ENCODE data around the gene ASPRV1.

The ASPRV1 gene

DNA sequence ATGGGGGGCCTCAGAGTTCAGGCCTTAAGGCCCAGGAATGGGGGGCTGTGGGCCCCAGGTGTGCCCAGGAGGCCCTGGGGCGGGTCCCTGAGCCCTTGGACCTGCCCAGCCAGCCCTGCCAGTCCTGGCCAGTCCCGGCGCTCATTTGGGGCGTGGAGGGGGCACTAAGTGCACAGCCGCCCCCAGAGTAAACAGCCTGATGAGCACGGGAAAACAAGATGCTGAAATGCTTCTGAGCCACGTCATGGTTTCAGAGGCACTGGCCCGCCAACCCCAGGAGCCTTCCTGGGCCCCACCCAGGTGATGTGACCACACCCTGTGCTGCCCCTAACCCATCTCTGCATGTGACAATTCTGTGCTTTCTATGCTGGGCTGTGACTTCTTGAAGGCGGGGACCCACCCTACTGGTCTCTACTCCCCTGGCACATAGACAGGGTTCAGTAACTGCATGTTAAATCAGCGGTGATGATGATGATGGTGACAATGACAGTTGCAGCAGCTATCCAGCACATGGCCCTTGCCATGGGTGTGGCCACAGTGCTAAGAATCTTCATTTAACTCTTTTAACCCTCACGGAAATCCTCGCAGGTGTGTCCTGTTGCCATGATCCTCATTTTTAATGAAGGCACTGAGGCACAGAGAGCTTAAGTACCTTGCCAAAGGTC is 28.1 kb upstream of the ASPRV1 start:
- DNase-seq = peak in 1 of 10 donors; percentile 59
- intact Hi-C loops (cut with DNase I) = no loop called here

DNA sequence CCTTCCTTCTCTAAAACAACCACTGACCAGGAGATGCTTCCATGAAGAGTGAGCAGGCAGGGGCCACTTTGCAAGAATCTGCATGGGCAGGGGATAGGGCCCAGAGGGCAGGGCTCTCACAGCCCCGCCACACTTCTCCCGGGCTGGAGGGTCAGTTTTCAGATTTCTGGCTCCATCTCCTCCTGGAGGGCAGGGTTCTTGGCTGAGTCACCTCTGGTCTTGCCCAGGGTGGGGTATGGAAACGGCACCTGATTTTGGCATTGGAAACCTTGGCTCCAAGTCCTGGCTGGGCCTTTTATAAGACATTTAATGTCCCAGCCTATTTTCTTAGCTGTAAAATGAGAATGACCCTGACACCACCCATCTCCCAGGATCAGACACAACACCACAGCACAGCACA is 27.6 kb upstream of the ASPRV1 start:
- intact Hi-C loops (cut with DNase I) = no loop called here
- peak in 1 of 10 donors; percentile 18 for DNase-seq

DNA sequence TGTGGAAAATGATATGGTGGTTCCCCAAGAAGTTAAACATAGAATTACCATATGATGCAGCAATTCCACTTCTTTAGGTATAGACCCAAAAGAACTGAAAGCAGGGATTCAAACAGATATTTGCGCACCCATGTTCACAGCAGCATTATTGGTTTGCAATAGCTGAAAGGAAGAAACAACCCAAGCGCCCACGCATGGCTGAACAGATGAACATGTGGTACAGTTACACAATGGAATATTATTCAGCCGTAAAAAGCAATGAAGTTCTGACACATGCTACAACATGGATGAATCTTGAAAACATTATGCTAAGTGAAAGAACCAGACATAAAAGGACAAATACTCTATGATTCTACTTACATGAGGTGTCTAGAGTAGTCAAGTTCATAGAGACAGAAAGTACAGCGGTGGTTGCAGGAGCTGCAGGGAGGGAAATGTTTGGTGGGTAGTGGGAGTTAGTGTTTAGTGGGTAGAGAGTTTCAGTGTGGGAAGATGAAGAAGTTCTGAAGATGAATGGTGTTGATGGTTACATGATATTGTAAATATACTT is 26.7 kb upstream of the ASPRV1 start:
- no peak for DNase-seq
- intact Hi-C loops (cut with DNase I) = no loop called here

DNA sequence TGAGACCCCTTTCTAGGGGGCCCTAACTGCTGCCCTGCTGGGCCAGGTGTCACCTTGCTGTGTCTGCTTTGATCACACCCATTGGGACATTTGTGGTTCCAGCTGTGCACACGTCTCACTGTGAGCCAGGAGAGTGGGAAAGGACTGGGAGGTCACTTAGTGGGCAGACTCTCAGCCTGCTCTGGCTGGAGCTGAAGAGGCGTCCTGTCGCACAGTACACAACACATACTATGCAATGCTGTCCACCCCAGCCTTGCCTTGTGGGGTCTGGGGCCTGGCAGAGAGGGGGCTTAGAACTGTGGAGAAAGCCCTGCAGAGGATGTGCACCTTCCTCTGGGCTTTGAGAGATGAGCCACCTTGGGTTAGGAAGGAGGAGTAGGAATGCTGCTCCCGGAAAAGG is 25.3 kb upstream of the ASPRV1 start:
- DNase-seq = peak in 1 of 10 donors; percentile 57
- intact Hi-C loops (cut with DNase I) = no loop called here

DNA sequence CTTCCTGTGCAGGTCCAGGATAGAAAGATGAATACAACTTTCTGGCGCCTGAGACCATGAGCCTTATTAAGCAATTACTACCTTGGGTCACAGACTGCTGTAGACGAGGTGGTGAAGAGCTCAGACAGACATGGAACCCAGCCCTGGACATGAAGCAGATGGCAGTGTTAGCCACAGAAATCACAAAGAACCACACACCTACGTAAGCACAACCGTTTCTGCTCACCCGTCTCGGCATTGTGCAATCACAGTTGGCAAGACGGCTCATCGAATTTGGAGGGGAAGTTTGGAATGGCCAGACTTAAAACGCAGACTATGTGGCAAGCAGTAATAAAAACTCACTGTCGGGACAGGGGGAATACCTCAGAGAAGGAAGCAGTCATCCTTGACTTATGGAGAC is 24.3 kb upstream of the ASPRV1 start:
- DNase-seq = peak in 3 of 10 donors; percentile 24 to 66 (median 34)

DNA sequence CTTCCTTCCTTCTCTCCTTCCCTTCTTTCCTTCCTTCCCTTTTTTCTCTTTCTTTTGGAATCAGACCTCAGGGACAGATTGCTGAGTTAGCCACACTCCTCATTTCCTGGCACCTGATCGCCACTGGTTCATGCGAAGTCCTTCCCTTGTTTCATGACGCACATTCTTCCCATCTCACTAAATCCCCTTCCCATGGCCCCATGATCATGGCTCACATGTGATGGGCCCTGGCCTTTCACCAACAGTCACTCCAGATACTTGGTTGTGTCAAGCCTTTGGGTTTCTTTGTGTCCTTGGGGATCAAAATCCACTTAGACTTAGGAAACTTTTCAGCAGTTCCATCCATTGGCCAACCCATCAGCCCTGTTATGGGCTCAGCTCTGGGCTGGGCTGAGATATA is 23.8 kb upstream of the ASPRV1 start:
- intact Hi-C loops (cut with DNase I) = no loop called here
- DNase-seq = peak in 1 of 10 donors; percentile 5

More for the DNA sequence above, 24.3 kb upstream of the ASPRV1 start:
- intact Hi-C loops (cut with DNase I) = no loop called here

DNA sequence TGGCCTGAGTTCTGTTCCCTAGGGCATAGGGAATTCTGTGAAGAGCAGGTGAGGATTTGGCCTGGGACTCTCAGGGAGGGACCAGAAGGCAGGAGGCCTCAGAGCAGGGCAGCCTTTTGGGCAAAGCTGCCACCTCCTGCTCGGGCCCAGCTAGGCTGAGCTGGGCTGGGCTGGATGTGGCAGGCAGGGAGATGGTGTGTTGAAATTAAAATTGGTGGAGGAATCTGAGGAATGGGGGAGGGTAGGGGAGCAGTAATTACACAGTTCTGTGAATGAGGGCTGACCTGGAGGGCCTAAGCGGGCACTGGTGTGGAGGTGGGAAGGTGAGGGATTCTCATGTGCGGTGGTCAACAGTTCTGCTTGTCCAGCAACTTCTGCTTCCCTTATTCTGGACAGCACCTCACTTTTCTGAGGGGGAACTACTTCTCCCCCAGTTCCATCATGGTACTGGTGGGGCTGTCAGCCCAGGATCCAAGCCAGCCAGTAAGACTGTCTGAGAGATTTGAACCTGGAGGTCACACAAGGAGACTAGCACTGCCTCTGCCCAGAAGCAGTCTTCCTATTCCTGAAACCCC is 22.0 kb upstream of the ASPRV1 start:
- intact Hi-C loops (cut with DNase I) = no loop called here
- peak in 2 of 10 donors; percentile 5 to 55 for DNase-seq

DNA sequence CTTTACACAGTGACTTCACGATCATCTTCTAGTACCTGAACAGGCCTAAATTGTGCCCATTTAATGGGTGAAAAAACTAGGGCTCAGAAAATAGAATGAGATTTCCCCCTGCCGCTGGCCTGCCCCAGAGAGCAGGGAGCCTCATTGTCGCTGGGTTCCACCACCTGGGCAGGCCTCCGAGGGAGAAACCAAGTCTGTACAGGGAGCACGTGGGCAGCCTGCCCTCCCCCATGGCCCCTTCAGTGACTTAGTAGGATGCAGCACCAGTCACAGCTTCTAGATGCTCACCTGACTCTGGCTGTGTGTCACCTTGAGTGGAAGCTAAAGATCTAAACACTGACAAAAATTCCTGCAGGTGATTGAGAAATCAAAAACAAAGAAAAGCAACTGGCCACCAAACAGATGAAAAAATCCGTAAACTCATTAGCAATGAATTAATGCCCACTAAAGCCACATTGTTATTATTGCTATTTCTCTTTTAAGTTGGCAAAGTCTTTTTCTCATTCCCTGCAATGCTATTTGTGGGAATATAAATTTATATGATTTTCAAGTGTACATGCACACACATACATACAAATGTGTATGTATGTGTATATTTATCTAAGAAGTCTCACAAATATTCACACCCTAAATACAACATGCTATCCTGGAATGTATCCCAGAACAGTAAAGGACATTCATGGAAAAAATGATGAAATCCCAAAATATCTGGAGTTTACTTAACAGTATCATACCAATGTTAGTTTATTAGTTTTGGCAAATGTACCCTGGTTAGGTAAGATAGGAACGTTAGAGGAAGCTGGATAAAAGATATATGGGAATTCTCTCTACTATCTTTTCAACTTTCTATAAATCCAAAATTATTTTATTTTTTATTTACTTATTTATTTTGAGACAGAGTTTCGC is 18.7 kb upstream of the ASPRV1 start:
- intact Hi-C loops (cut with DNase I) = no loop called here
- peak in 3 of 10 donors; percentile 3 to 59 (median 30) for DNase-seq

DNA sequence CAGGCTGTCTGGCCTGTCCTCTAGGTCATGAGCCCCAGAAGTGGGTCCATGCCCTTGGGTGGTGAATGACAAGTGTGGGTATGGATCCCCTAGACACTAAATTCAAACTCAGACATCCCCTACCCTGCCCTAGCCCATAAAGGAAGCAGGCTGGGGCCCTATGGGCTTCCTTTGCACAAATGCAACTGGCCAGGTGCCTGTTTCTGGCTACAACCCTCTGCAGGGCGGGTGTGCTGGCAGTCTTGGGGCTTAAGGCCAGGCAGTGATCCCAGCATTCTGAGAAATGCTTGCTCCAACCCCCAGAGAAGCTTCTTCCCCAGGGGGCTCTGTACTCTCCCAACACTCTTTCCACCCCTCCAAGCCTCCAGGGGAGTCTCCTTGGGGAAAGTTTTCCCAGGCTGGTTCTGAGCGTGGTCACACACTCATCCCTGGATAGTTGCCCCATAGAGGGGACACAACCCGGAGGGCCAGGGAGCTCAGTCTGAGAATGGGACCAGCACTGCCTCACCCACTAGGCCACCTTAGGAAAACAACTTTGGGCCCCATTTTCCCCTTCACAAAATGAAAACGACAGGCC is 16.6 kb upstream of the ASPRV1 start:
- intact Hi-C loops (cut with DNase I) = no loop called here

DNA sequence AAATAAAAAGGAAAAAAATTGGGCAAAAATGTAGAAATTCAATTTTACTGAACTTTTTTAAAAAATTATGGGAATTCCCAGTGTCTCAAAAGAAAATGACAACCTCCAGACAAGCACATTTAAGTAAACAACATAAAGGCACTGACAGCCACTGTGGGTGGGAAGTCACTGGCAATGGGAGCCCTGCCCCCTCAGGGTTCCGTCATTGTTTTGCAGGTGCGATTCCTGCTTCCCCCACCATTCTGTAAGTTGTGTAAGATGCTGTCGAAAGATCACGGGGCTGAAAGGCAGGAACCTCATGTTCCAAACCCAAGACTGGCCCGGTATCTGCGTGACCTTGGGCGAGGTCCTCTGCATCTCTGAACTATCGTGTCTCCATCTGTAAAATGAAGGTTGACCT is 15.8 kb upstream of the ASPRV1 start:
- intact Hi-C loops (cut with DNase I) = no loop called here
- peak in 2 of 10 donors; percentile 38 to 75 for DNase-seq

More for the DNA sequence above, 16.6 kb upstream of the ASPRV1 start:
- DNase-seq = peak in 3 of 10 donors; percentile 12 to 45 (median 28)

DNA sequence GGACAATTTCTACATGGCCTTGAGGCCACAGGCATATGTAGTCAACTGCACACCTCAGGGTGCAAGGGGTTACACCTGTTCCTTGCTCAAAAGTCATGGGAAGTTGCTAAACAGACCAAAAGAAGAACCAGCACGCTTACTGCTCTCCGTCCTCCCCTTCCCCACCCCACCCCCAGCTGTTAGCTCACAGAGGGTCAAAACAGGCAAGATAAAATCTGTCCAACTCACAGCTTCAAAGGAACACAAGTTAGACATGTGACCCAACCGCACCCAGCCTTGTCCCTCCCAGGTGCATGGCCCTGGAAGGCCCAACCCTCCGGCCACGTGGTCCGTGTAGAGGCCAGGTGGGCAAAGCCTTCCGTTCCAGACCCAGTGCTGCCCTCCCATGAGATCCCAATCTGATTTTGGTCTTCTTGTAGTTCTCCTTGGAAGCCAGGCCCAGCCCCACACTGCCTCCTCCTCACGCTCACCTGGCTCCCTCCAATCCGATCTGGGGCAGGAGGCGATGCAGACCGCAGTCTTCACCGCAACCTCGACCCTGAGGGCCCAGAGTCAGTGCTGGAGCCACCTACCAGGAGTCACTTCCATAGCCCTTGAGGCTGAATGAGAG is 14.5 kb upstream of the ASPRV1 start:
- intact Hi-C loops (cut with DNase I) = no loop called here
- peak in 2 of 10 donors; percentile 45 to 66 for DNase-seq

DNA sequence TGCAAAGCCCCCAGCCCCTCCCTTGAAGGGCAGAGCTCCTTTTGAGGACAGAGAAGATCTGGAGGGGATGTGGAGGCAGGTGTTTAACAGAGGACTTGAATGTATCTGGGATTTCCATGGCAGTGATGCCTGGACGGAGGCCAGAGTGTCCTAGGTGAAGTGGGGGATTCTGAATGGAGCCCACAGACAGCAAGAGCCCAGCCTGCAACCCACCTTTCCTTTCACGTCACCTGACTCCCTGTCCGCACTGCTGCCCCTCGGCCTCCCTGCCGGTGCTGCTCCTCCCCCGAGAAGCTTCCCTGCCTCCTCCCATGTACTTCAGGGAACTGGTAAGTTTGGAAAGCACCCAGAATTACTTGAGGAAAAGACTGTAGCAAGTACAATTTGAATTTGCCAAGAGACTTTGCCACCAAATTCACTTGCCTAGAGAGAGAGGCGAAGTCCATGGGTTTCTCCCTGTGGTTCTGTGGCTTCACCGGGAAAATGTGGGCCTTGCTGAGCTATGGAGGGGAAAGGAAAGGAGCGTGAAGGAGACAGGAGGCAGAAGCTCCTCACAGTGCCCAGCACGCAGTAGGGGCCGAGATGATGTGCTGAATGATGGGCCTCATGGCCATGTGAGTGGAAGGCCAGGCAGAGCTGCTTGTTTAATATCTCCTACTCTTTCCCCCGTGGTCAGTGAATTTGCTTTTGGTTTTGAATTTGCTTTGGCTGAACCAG is 13.9 kb upstream of the ASPRV1 start:
- intact Hi-C loops (cut with DNase I) = no loop called here
- peak in 2 of 10 donors; percentile 39 to 60 for DNase-seq

DNA sequence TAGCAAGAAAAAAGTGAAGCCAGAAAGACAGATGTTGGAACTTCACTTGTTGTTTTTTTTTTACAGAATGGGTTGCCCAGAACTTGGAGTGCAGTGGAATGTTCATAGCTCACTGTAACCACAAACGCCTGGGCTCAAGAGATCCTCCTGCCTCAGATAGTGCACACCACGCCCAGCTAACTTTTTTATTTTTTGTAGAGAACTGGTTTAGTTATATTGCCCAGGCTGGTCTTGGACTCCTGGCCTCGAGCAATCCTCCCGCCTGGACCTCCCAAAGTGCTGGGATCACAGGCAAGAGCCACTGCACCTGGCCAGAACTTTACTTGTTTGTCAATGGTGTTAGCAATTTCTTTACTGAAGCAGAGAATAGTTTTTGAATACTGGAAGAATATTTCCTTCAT is 11.9 kb upstream of the ASPRV1 start:
- DNase-seq = peak in 1 of 10 donors; percentile 65
- intact Hi-C loops (cut with DNase I) = no loop called here

DNA sequence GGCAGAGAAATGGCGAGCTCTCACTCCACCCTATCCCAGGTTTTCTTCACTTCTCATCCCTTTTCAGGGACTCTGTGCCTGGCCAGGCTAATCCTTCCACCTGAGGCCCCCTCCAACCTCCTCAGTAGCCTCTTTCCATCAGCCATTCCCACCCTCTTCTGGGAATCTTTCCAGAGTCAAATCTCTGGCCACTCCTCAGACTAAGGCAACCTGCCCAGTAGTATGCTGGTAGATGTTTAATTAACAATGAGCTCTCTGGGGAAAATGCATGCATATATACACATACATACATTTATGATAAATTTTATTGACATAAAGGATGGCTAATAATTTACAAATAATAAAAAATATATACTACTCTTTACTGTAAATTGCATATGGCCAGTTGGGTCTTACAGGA is 11.4 kb upstream of the ASPRV1 start:
- intact Hi-C loops (cut with DNase I) = no loop called here

DNA sequence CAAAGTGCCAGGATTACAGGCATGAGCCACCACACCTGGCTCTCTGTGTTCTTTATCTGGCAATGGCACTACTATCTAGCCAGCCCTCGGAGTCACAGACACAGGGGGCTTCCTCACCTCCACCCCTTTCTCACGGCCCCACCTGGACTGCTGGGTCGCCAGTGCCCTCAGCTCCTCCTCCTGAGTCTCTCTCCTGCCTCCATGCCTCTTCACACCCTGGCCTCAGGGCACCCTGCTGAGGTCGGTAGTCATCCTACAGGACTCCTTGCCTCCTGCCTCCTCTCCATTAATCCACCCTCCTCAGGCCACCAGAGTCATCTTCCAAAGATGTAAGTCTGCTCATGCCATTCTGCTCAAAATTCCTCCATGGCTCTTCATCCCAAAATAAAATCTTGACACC is 8.6 kb upstream of the ASPRV1 start:
- intact Hi-C loops (cut with DNase I) = no loop called here
- DNase-seq = peak in 2 of 10 donors; percentile 34 to 41

More for the DNA sequence above, 11.4 kb upstream of the ASPRV1 start:
- DNase-seq = no peak

DNA sequence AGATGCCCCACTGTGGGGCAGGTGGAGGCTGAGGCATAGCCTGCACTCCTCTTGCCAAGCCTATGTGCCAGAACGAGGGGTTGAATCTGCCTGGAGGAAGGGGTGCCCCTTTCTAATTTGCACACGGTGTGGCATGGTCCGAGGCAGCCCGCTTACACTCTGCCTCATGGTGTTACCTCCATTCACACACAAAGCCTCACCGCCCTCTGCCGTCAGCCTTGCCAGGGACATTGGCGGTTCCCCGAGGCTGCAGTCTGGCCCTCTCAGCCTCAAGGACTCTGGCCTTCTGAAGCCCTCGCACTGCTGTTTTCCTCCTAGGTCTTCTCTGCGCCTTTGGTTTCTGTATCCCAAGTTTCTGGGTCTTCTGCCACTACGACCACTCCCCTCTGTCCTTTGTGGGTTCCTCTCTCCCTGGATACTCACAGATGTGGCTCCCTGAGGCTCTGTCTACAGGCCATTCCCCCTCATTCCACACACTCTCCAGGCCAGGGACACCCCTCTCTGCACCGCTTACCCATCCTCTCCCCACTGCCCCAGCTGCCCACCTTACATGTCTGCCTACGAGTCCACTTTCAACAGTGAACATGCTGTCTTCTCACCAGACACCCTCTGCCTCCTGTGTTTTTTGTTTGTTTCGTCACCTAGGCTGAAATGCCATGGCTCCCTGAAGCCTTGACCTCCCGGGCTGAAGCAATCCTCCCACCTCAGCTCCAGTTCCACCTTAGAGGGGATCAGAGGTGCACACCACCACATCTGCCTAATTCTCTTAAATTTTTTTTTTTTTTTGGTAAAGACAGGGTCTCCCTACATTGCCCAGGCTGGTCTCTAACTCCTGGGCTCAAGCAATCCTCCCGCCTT is 7.9 kb upstream of the ASPRV1 start:
- intact Hi-C loops (cut with DNase I) = no loop called here
- DNase-seq = peak in 2 of 10 donors; percentile 37 to 75

DNA sequence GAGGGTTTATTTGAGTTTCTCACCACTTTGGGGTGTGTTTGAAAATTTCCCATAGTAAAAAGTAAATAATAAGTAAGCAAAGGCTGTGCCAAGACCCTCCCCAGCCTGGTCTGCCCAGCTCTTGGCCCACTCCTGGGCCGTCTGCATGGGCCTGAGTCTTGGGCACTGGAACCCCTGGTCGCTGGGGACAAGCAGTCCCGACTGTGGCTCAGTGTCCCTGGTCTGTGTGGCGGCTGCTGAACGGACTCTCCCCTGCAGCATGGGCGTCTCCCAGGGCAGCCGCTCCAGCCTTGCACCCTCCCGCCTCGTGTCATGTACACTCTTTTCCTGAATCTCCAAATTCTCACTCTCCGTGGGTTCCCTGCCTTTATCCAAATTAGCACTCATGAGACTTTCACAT is 7.2 kb upstream of the ASPRV1 start:
- peak in 1 of 10 donors; percentile 74 for DNase-seq
- intact Hi-C loops (cut with DNase I) = no loop called here

DNA sequence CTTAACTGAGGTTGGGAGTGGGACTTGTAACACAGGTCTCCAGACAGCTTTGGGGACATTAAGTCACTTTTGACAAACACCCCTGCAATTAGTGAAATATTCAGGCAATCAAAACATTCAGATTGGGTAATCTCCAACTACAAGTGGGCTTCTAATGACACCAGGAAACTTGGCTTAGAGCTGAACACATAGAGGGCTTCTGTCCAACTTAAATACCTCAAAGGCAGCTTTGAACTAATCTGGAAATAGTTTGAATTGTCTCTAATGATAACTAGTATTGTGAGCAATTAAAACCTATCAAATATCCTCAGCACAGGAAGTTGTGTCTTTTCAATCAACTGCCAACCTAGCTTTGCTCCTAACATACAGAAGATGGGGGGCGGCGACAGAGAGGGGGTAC is 5.1 kb upstream of the ASPRV1 start:
- no peak for DNase-seq
- intact Hi-C loops (cut with DNase I) = no loop called here
